Measurements from ENCODE around the gene FBXW8. TPM values are rescaled to one million over a fixed set of nuclear protein-coding genes. Genes with fewer than 3 reads are reported as not detected.

FBXW8 gene
- total and polyA plus RNA-seq, 4 donors = 1.9 to 7.1 (median 4.9) TPM

- H3K27ac ChIP-seq (ENCODE audit: low read depth in 1 of 2, low read length in 2 of 2) = no peak overlapping the region
- no peak overlapping the region for H3K4me3 ChIP-seq (ENCODE audit: low read depth in 1 of 3, low read length in 3 of 3)
- H3K36me3 ChIP-seq (ENCODE audit: control insufficient read depth in 4 of 4, insufficient read depth in 3 of 4, low read depth in 1 of 4, low read length in 3 of 4) = no peaks in the 10 kb centered on the region
- no peak for DNase-seq (ENCODE audit: low spot score)
- H3K27me3 ChIP-seq (ENCODE audit: control insufficient read depth in 4 of 4, insufficient read depth in 4 of 4, low read length in 3 of 4) = peaks cover 0 to 5% (median 0%) of the 10 kb centered on the region in 4 donors
- H3K4me1 ChIP-seq (ENCODE audit: control insufficient read depth in 4 of 4, insufficient read depth in 4 of 4, low read length in 3 of 4) = no peaks in the 10 kb centered on the region
- H3K9ac ChIP-seq (ENCODE audit: low read depth in 1 of 2, low read length in 2 of 2) = no peak overlapping the region
- 86% methylated on average over 13 of the region's 13 CpGs for WGBS
- no peak for TF ChIP-seq NR2F2 (IDR thresholded peaks at IDR 0.05)
- no peak for TF ChIP-seq FOXA2 (IDR thresholded peaks at IDR 0.05)
- TF ChIP-seq REST (IDR thresholded peaks at IDR 0.05) = no peak
- no peak for TF ChIP-seq CTCF (IDR thresholded peaks at IDR 0.05; ENCODE audit: low read depth, low read length, missing input control)
- TF ChIP-seq TAF1 (conservative IDR thresholded peaks at IDR 0.05) = no peak
- no peak for TF ChIP-seq EGR1 (IDR thresholded peaks at IDR 0.05; ENCODE audit: low read depth in 2 of 2)
- no peak for TF ChIP-seq GABPA (IDR thresholded peaks at IDR 0.05 in 1 of 2, conservative IDR thresholded peaks at IDR 0.05 in 1 of 2)
- TF ChIP-seq JUND (IDR thresholded peaks at IDR 0.05) = no peak
- no peak for TF ChIP-seq RAD21 (IDR thresholded peaks at IDR 0.05)
- no peak for TF ChIP-seq SP1 (IDR thresholded peaks at IDR 0.05)
- no peak for TF ChIP-seq ATF3 (IDR thresholded peaks at IDR 0.05)
- no peak for TF ChIP-seq MAX (IDR thresholded peaks at IDR 0.05)
- no peak for TF ChIP-seq RXRA (IDR thresholded peaks at IDR 0.05)
- no peak for TF ChIP-seq YY1 (IDR thresholded peaks at IDR 0.05)
- no peak for TF ChIP-seq HNF4G (IDR thresholded peaks at IDR 0.05)
- no peak for TF ChIP-seq HNF4A (conservative IDR thresholded peaks at IDR 0.05)
- TF ChIP-seq ZBTB33 (IDR thresholded peaks at IDR 0.05) = no peak
- TF ChIP-seq FOXA1 (IDR thresholded peaks at IDR 0.05) = no peak
- H3K9me3 ChIP-seq (ENCODE audit: control insufficient read depth in 4 of 4, low read length in 3 of 4) = no peaks in the 10 kb centered on the region
Measured at GRCh38 chr12:117036547-117036946, 125.8 kb downstream of the FBXW8 start.

Measured in liver (tissue), 9 donors.